Mucosa of rectum (tissue), 2 donors: ENCODE measurements around the gene TRPC1.

ENCODE experiments used
- H3K27ac ChIP-seq, 2 donors: one replicate each; pipeline ENCODE4 v1.7.0; 2013; ENCODE audit warnings: inconsistent platforms in 2 of 2, low read depth in 2 of 2, low read length in 2 of 2
- H3K27me3 ChIP-seq, 2 donors: one replicate each; pipeline ENCODE4 v1.7.0; 2013; ENCODE audit warnings: low read length in 2 of 2; ENCODE audit not compliant: control insufficient read depth in 2 of 2, insufficient read depth in 2 of 2
- H3K36me3 ChIP-seq, 2 donors: one replicate each; pipeline ENCODE4 v1.7.0; 2013; ENCODE audit warnings: low read length in 2 of 2; ENCODE audit not compliant: control insufficient read depth in 2 of 2, insufficient read depth in 2 of 2
- H3K4me1 ChIP-seq, 2 donors: one replicate each; pipeline ENCODE4 v1.7.0; 2013; ENCODE audit warnings: low read length in 2 of 2, mild to moderate bottlenecking in 1 of 2; ENCODE audit not compliant: control insufficient read depth in 2 of 2, insufficient read depth in 2 of 2
- H3K4me3 ChIP-seq, 2 donors: one replicate each; pipeline ENCODE4 v1.7.0; 2013; ENCODE audit warnings: low read length in 2 of 2
- H3K9ac ChIP-seq, 2 donors: one replicate each; pipeline ENCODE4 v1.7.0; 2013; ENCODE audit warnings: low read length in 2 of 2, low read depth in 1 of 2, mild to moderate bottlenecking in 1 of 2
- H3K9me3 ChIP-seq, 2 donors: one replicate each; pipeline ENCODE4 v1.7.0; 2013; ENCODE audit warnings: low read length in 2 of 2; ENCODE audit not compliant: control insufficient read depth in 2 of 2
- donor health status: healthy.
- donor health status: Normal muscosa, but diverticular disease.

Gene TRPC1

GRCh38 chr3:142853270-142854168 lies 129.7 kb downstream of the TRPC1 start:
- Histone ChIP-seq H3K27me3 (peaks cover 3% of the 10 kb centered on the region in 2 donors), H3K4me3 (no peak overlapping the region), H3K4me1 (no peaks in the 10 kb centered on the region), H3K9me3 (no peaks in the 10 kb centered on the region), H3K36me3 (no peaks in the 10 kb centered on the region), H3K9ac (no peak overlapping the region), H3K27ac (no peak overlapping the region)

GRCh38 chr3:142857056-142857455 lies 133.2 kb downstream of the TRPC1 start:
- H3K9me3 ChIP-seq: no peaks in the 10 kb centered on the region
- no peaks in the 10 kb centered on the region for H3K36me3 ChIP-seq

More at GRCh38 chr3:142857056-142857455, 133.2 kb downstream of the TRPC1 start:
- H3K4me1 ChIP-seq: no peaks in the 10 kb centered on the region
- no peak overlapping the region for H3K9ac ChIP-seq
- no peak overlapping the region for H3K27ac ChIP-seq
- H3K4me3 ChIP-seq: no peak overlapping the region
- H3K27me3 ChIP-seq: peaks cover 3% of the 10 kb centered on the region in 2 donors
